ENCODE results near the gene UGCG.

Gene UGCG

GRCh38 chr9:111979561-111979960, 82.9 kb downstream of the UGCG start:
- DNase-seq: no peak
- H3K27ac Mint-ChIP-seq: no peak overlapping the region
- CTCF ChIA-PET: interaction anchor here (1.0 kb wide), 1 partner anchor 8 kb away, joined by 3 read pairs; no protein-coding TSS in a partner anchor
- H3K27me3 Mint-ChIP-seq: peaks cover 19% of the 10 kb centered on the region
- H3K4me3 Mint-ChIP-seq: no peak overlapping the region
- H3K36me3 Mint-ChIP-seq: no peaks in the 10 kb centered on the region
- H3K4me1 Mint-ChIP-seq: peaks cover 19% of the 10 kb centered on the region
- no peaks in the 10 kb centered on the region for H3K9me3 Mint-ChIP-seq

GRCh38 chr9:111980398-111980797, 83.8 kb downstream of the UGCG start:
- no peaks in the 10 kb centered on the region for H3K9me3 Mint-ChIP-seq
- no peak for DNase-seq
- H3K4me1 Mint-ChIP-seq: peaks cover 26% of the 10 kb centered on the region

GRCh38 chr9:111983484-111983908, 86.9 kb downstream of the UGCG start:
- CTCF ChIA-PET: no interaction called here
- peaks cover 20% of the 10 kb centered on the region for H3K27me3 Mint-ChIP-seq
- no peaks in the 10 kb centered on the region for H3K36me3 Mint-ChIP-seq
- no peak overlapping the region for H3K4me3 Mint-ChIP-seq
- H3K4me1 Mint-ChIP-seq: peaks cover 32% of the 10 kb centered on the region
- H3K9me3 Mint-ChIP-seq: no peaks in the 10 kb centered on the region
- H3K27ac Mint-ChIP-seq: no peak overlapping the region
- DNase-seq: no peak

More at GRCh38 chr9:111980398-111980797, 83.8 kb downstream of the UGCG start:
- CTCF ChIA-PET: no interaction called here
- H3K36me3 Mint-ChIP-seq: no peaks in the 10 kb centered on the region
- no peak overlapping the region for H3K4me3 Mint-ChIP-seq
- no peak overlapping the region for H3K27ac Mint-ChIP-seq
- H3K27me3 Mint-ChIP-seq: peaks cover 18% of the 10 kb centered on the region

GRCh38 chr9:111984086-111984802, 87.6 kb downstream of the UGCG start:
- Mint-ChIP-seq H3K27ac (no peak overlapping the region), H3K4me1 (peaks cover 32% of the 10 kb centered on the region), H3K27me3 (peaks cover 20% of the 10 kb centered on the region), H3K36me3 (no peaks in the 10 kb centered on the region), H3K4me3 (no peak overlapping the region), H3K9me3 (no peaks in the 10 kb centered on the region)
- CTCF ChIA-PET: no interaction called here
- DNase-seq: no peak

Data from activated naive CD4-positive, alpha-beta T cell treated with anti-CD3 and anti-CD28 coated beads, Interleukin-2, amount 10 ng/mL, durations not matched to agents 7 days and 5 days (primary cell).